Right ventricle myocardium inferior (tissue), 1 donor: ENCODE data around the gene QPCT. TPM values are rescaled to one million over a fixed set of nuclear protein-coding genes. Genes with fewer than 3 reads are reported as not detected.
"Not testable (repeated sequence)": the region's sequence is repeated elsewhere in the genome, so short reads cannot be mapped to it uniquely, and the experiment has no call there.

ENCODE experiments used
- ATAC-seq: fragments of 200-7000 bp; cut with Tn5 transposase; one replicate; pipeline ENCODE4 v1.9.1; 2020; ENCODE audit warnings: mild to moderate bottlenecking, moderate library complexity
- DNase-seq: peaks from one replicate; pipeline ENCODE4 v3.0.0; 2021; ENCODE audit errors: missing footprints
- intact Hi-C: fragments of 100-400 bp; cut with DNase I; formaldehyde crosslinking; loops from one replicate; pipeline ENCODE4 v1.11.0; 2022
- total RNA-seq: library from RNA; stranded (reverse); fragmentation: NEBNext Ultra II Directional; extraction: Animal tissue kit (Norgen Biotek cat#: 25700); gene quantifications from one replicate; pipeline ENCODE4 v1.2.1, GENCODE V29; 2021
- donor health status: DM: no; HTN: yes; CAD: no; lungs with severe emphysema.

Gene QPCT
- total RNA-seq, 1 donor from 2014 or later = 1.7 TPM

DNA sequence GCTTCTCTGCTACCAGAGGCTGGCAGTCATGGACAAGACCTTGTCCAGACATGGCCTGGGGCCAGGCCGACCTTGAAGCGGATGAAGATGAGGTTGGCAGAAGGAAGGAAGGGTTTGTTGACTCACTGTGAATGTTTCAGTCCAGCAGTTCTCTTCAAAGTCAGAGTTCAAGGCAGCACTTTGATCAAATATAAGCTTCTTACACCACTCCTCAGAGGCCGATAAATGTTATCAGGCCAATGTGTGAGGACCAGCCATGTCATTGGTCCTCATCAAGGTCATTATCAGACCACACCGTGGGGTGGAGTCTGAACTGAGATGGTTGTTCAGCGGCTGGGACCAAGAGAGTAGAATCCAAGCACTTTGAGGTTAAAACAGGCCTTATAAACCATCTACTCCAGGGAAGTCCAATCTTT is 35.5 kb downstream of the QPCT start:
- ATAC-seq (no peak), DNase-seq (no peak)
- intact Hi-C loops = no loop called here

- intact Hi-C loops, DNase-seq, ATAC-seq: not testable (repeated sequence)
Measured at GRCh38 chr2:37380787-37381186, 36.4 kb downstream of the QPCT start.

DNA sequence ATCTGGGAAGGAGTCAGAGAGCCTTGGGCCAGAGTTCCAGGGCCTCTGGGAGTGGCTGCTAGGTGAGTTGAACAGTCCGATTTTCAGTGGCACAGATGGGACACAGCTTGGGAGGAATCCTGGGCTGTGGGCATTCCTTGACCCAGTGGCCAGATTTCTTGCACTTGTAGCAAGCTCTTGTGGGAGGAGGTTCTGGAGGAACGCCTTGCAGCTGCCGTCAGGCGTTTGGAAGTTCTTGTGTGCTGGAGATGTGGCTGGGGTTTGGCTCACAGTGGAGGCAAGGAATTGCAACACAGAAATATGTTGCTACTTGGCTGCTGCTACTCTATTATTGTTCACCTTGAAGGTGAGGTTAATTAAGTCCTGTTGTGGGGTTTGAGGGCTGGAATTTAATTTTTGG is 39.8 kb downstream of the QPCT start:
- DNase-seq, ATAC-seq: not testable (repeated sequence)

DNA sequence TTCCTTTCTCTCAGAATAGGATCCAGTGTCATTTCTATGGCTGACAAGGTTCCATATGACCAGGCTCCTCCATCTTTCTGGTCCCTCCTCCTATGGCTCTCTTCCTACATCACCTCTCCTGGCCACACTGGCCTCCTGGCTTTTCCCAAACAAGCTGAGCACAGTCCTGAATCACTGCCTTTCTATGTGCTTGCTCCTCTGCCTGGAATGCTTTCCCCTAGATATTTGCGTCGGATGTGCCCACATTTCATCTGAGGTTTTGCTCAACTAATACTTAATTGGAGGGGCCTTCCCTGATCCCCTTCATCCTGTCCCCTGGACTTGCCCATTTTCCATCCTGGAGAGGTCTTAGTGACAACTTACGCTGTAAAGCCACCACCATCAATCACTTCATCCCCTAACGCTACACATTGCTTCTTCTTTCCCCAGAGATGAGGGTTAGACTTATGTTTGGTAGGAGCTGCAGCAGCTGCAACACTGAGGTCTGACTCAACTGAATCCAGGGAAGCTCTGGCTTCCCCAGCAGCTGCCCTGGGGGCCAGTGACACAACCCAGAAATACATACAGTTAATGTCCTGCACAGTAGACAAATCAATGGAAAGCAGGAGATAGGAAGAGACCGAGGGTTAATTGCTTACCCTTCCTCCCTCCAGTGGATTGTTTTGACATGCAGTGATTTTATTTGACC is 42.9 kb downstream of the QPCT start:
- ATAC-seq = no peak
- intact Hi-C loops = no loop called here
- no peak for DNase-seq

More for the DNA sequence above, 39.8 kb downstream of the QPCT start:
- intact Hi-C loops = not testable (repeated sequence)

DNA sequence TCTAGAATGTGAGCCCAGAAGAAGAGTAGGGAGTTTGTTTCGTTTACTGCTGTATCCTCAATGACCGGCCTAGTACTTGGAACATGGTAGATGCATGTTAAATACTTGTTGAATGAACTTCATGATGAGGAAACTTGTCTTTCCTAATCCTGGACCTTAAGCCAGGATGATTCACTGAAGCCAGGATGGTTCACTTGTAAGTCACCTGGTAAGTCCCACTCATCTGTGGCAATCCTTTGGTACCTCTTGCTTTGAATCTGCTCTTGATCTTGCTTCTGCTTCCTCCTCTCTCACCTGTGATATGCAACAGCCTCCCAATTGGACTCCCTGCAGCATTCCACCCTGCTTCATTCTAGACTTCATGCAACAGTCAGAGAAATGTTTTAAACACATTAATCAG is 43.6 kb downstream of the QPCT start:
- DNase-seq (no peak), ATAC-seq (no peak)
- intact Hi-C loops = no loop called here

GRCh38 chr2:37389395-37389794 is 45.0 kb downstream of the QPCT start:
- ATAC-seq (no peak), DNase-seq (no peak)
- intact Hi-C loops = no loop called here

GRCh38 chr2:37389989-37390765 is 45.7 kb downstream of the QPCT start:
- intact Hi-C loops = loop anchor here (10.0 kb wide), 1 partner anchor 885 kb away; no protein-coding TSS in a partner anchor

GRCh38 chr2:37390777-37391176 is 46.3 kb downstream of the QPCT start:
- no peak for ATAC-seq
- intact Hi-C loops = loop anchor here (10.0 kb wide), 1 partner anchor 884 kb away; no protein-coding TSS in a partner anchor
- DNase-seq = no peak

More at GRCh38 chr2:37389989-37390765, 45.7 kb downstream of the QPCT start:
- ATAC-seq = no peak
- DNase-seq = no peak

DNA sequence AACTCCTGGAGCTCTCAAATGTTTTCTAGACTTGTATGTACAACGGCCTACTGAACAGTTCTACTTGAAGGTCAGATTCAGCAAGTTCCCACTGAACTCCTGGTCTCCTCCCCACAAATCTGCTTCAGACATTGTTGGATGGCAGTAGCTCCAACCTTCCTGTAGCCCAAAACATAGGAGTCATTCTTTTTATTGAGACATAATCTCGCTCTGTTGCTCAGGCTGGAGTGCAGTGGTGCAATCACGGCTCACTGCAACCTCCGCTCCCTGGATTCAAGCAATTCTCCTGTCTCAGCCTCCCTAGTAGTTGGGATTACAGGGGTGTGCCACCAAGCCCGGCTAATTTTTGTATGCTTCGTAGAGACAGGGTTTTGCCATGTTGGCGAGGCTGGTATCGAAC is 47.3 kb downstream of the QPCT start:
- DNase-seq = no peak
- intact Hi-C loops = loop anchor here (10.0 kb wide), 1 partner anchor 883 kb away; no protein-coding TSS in a partner anchor
- no peak for ATAC-seq

DNA sequence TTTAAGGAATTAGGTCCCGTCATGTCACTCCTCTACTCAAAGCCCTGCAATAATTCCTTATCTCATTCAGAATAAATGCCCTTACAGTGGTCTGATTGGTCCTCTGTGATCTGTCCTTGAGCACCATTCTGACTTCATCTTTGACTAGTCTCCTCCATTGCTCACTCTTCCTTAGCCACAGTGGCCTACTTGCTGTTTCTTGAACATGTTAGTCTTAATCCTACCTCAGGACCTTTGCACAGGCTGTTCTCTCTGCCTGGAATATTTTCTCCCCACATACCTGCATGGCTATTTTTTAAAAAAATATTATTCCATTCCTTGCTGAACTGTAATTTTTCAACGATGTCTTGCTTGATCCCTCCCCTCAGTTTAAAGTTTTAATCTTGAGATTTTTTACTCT is 48.0 kb downstream of the QPCT start:
- ATAC-seq = no peak
- DNase-seq = no peak
- intact Hi-C loops = loop anchor here (10.0 kb wide), 1 partner anchor 882 kb away; no protein-coding TSS in a partner anchor

GRCh38 chr2:37394263-37394662 is 49.8 kb downstream of the QPCT start:
- no peak for DNase-seq
- ATAC-seq = no peak

GRCh38 chr2:37394796-37395555 is 50.5 kb downstream of the QPCT start:
- ATAC-seq (no peak), DNase-seq (no peak)
- intact Hi-C loops = loop anchor here (5.0 to 10.0 kb wide), 2 partner anchors 497 to 880 kb away; no protein-coding TSS in a partner anchor

More at GRCh38 chr2:37394263-37394662, 49.8 kb downstream of the QPCT start:
- intact Hi-C loops = loop anchor here (10.0 kb wide), 1 partner anchor 881 kb away; no protein-coding TSS in a partner anchor

GRCh38 chr2:37396890-37397565 is 52.6 kb downstream of the QPCT start:
- no peak for ATAC-seq
- intact Hi-C loops = loop anchor here (2.0 to 10.0 kb wide), 4 partner anchors 436 to 878 kb away; no protein-coding TSS in a partner anchor
- DNase-seq = no peak

GRCh38 chr2:37398990-37399389 is 54.6 kb downstream of the QPCT start:
- intact Hi-C loops = loop anchor here (5.0 to 10.0 kb wide), 2 partner anchors 493 to 876 kb away; no protein-coding TSS in a partner anchor
- DNase-seq (no peak), ATAC-seq (no peak)

DNA sequence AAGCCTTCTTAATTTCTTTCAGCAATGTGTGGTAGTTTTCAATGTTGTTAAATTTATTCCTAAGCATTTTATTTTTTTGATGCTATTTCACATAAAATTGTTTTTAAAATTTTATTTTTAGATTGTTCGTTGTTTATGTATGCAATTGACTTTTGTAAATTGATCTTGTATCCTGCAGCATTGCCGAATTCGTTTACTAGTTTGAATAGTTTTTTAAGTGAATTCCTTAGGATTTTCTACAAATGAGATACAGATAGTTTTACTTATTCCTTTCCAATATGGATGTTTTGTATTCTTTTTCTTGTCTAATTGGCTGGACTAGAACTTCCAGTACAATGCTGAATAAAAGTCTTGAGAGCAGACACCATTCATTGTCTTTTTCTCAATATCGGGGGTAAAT is 55.6 kb downstream of the QPCT start:
- intact Hi-C loops = no loop called here
- DNase-seq = no peak
- ATAC-seq = no peak

DNA sequence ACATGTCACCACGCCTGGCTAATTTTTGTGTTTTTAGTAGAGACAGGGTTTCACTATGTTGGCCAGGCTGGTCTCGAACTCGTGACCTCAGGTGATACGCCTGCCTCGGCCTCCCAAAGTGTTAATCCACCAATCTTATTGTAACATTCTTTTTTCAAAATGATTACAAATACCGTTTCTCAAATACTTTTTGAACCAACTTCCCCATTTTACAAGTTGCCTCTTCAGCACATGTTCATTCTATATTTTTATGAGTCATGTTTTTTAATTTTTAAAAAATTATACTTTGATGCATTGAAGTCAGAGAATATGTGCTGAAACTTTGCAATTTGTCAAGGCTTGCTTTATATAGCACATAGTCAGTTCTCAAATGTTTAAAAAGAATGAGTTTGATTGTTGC is 58.2 kb downstream of the QPCT start:
- intact Hi-C loops = no loop called here

GRCh38 chr2:37405781-37406180 is 61.4 kb downstream of the QPCT start:
- intact Hi-C loops = no loop called here
- DNase-seq (no peak), ATAC-seq (no peak)

More for the DNA sequence above, 58.2 kb downstream of the QPCT start:
- no peak for ATAC-seq
- no peak for DNase-seq

GRCh38 chr2:37412231-37412630 is 67.8 kb downstream of the QPCT start:
- no peak for ATAC-seq
- intact Hi-C loops = loop anchor here (5.0 kb wide), 2 partner anchors 395 to 465 kb away; no protein-coding TSS in a partner anchor

More at GRCh38 chr2:37412231-37412630, 67.8 kb downstream of the QPCT start:
- no peak for DNase-seq
